A549 (cell line): ENCODE data around the gene EPHA1. TPM values are rescaled to one million over a fixed set of nuclear protein-coding genes. Genes with fewer than 3 reads are reported as not detected.

ENCODE experiments used
- ATAC-seq, 2 experiments: fragments of 200-7000 bp in 1 of 2; fragments of >200 bp in 1 of 2; cut with Nextera tagmentation in 1 of 2; cut with Tn5 transposase in 1 of 2; 3 replicates each; pipeline versions ENCODE4 v1.8.0 to v1.9.1; 2018 to 2020; ENCODE audit warnings: mild to moderate bottlenecking in 1 of 2, moderate library complexity in 1 of 2
- CTCF ChIA-PET: fragments of 300-600 bp; sonication (Branson Sonifier 250); formaldehyde crosslinking; extraction: SDS; loops from one replicate; lab custom pipeline; 2021; ENCODE audit warnings: antibody characterized with exemption, inconsistent platforms; lab: Yijun Ruan, JAX
- POLR2A ChIA-PET: fragments of 350-600 bp; formaldehyde crosslinking; extraction: SDS; loops from one replicate; lab custom pipeline; 2021; ENCODE audit warnings: antibody characterized with exemption, inconsistent platforms; lab: Yijun Ruan, JAX
- DNase-seq, 2 experiments: peaks; one replicate each; pipeline versions ENCODE4 v3.0.0 to v3.0.0-alpha.2; 2011 to 2016; ENCODE audit warnings: low read depth in 1 of 2, low spot score in 1 of 2
- FAIRE-seq: peaks from 2 replicates; lab custom pipeline; 2011; peaks lifted over from hg19 to GRCh38; lab: Jason Lieb, UNC
- H3K27ac ChIP-seq, 2 experiments: fragments of >200 bp; sonication (Bioruptor Twin); formaldehyde crosslinking; 3 replicates each; pipeline ENCODE4 v1.5.1; 2016 to 2017
- H3K4me1 ChIP-seq: fragments of >200 bp; sonication (Bioruptor Twin); formaldehyde crosslinking; 3 replicates; pipeline ENCODE4 v1.6.1; 2016
- H3K4me2 ChIP-seq: fragments of >200 bp; sonication (Bioruptor Twin); formaldehyde crosslinking; 3 replicates; pipeline ENCODE4 v1.6.1; 2016
- H3K4me3 ChIP-seq: fragments of >200 bp; sonication (Bioruptor Twin); formaldehyde crosslinking; 3 replicates; pipeline ENCODE4 v1.5.1; 2016
- H3K9me3 ChIP-seq: fragments of >200 bp; sonication (Bioruptor Twin); formaldehyde crosslinking; 3 replicates; pipeline ENCODE4 v1.6.1; 2016
- BCL3 ChIP-seq: fragments of >200 bp; sonication (Bioruptor Twin); formaldehyde crosslinking; IDR thresholded peaks from 3 replicates; pipeline ENCODE4 v1.6.1; 2016
- E2F6 ChIP-seq: IDR thresholded peaks from 2 replicates; pipeline ENCODE4 v1.6.1; 2012; ENCODE audit warnings: low read depth, borderline replicate concordance
- EHMT2 ChIP-seq: fragments of 200-600 bp; sonication (generic); IDR thresholded peaks from 2 replicates; pipeline ENCODE4 v1.6.1; 2016; ENCODE audit warnings: antibody characterized with exemption, low read depth, mild to moderate bottlenecking, moderate library complexity
- EP300 ChIP-seq, 2 experiments: fragments of >200 bp; sonication (Bioruptor Twin); formaldehyde crosslinking; IDR thresholded peaks; 2 replicates in 1 of 2; 3 replicates in 1 of 2; pipeline ENCODE4 v1.6.1; 2016 to 2017
- FOSL2 ChIP-seq, 2 experiments: fragments of 450-650 bp in 1 of 2; fragments of >200 bp in 1 of 2; sonication (Bioruptor Twin) in 1 of 2; formaldehyde crosslinking; IDR thresholded peaks; 2 replicates each; pipeline versions ENCODE4 v1.5.0 to v1.6.1; 2016 to 2020; ENCODE audit warnings: mild to moderate bottlenecking in 1 of 2, moderate library complexity in 1 of 2
- HDAC2 ChIP-seq: fragments of 200-600 bp; sonication (generic); IDR thresholded peaks from 2 replicates; pipeline ENCODE4 v1.6.1; 2016
- HOXB5 ChIP-seq: fragments of 250-450 bp; sonication (Bioruptor Pico); IDR thresholded peaks from 2 replicates; pipeline ENCODE4 v1.5.0; 2020; ENCODE audit warnings: mild to moderate bottlenecking, moderate library complexity
- JUN ChIP-seq, 2 experiments: fragments of >200 bp; sonication (Bioruptor Twin); formaldehyde crosslinking; IDR thresholded peaks; 2 replicates in 1 of 2; 3 replicates in 1 of 2; pipeline ENCODE4 v1.6.1; 2016 to 2017
- JUNB ChIP-seq: fragments of >200 bp; sonication (Bioruptor Twin); formaldehyde crosslinking; IDR thresholded peaks from 2 replicates; pipeline ENCODE4 v1.6.1; 2016
- KDM5A ChIP-seq: fragments of 200-600 bp; sonication (generic); IDR thresholded peaks from 2 replicates; pipeline ENCODE4 v1.6.1; 2016; ENCODE audit warnings: antibody characterized with exemption, mild to moderate bottlenecking
- MYC ChIP-seq: IDR thresholded peaks from 2 replicates; pipeline ENCODE4 v1.6.1; 2012; ENCODE audit warnings: mild to moderate bottlenecking, inconsistent platforms, low read length, improper control_type of control experiment, borderline replicate concordance
- PHF8 ChIP-seq: fragments of 200-600 bp; sonication (generic); IDR thresholded peaks from 2 replicates; pipeline ENCODE4 v1.6.1; 2016; ENCODE audit warnings: low read depth, mild to moderate bottlenecking, antibody characterized with exemption, moderate library complexity, borderline replicate concordance
- POLR2A ChIP-seq: IDR thresholded peaks from 2 replicates; pipeline ENCODE4 v1.6.1; 2012; ENCODE audit warnings: mild to moderate bottlenecking, low read length
- RARB ChIP-seq: fragments of 250-450 bp; sonication (Bioruptor Pico); IDR thresholded peaks from 2 replicates; pipeline ENCODE4 v1.8.0; 2021; ENCODE audit warnings: mild to moderate bottlenecking, moderate library complexity
- SMC3 ChIP-seq: fragments of >200 bp; sonication (Bioruptor Twin); formaldehyde crosslinking; IDR thresholded peaks from 3 replicates; pipeline ENCODE4 v1.6.1; 2018; ENCODE audit warnings: inconsistent platforms
- WGBS: methylation state at CpG from one replicate; pipeline ENCODE4 v1.1.6; 2017; ENCODE audit errors: missing lambda C conversion rate; 5-methylcytosine and 5-hydroxymethylcytosine counted together
- polyA plus RNA-seq, 4 experiments: library from polyadenylated mRNA; depleted of rRNA in 3 of 4; stranded (reverse); fragments of >200 nt; fragmentation: RNase III in 1 of 4; extraction: RNeasy Plus Mini Kit Qiagen cat#74134 plus additional on column Dnase treatment in 1 of 4; gene quantifications; 2 replicates in 3 of 4; 3 replicates in 1 of 4; pipeline ENCODE4 v1.2.3, GENCODE V29; 2011 to 2017
- TF ChIP-seq, protein P1 (sequence below): IDR thresholded peaks from 2 replicates; pipeline ENCODE4 v1.6.1; 2012

The EPHA1 gene
- polyA plus RNA-seq, 2 of the 4 experiments (the other 2 are of a cell fraction), result not detected

- TF ChIP-seq E2F6 (no peak), JUNB (no peak), RARB (CRISPR knock-in tag) (no peak)
- TF ChIP-seq, protein P1, sequence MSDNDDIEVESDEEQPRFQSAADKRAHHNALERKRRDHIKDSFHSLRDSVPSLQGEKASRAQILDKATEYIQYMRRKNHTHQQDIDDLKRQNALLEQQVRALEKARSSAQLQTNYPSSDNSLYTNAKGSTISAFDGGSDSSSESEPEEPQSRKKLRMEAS, result no peak
Measured at GRCh38 chr7:143382126-143382790, 26.4 kb downstream of the EPHA1 start (continued).

DNA sequence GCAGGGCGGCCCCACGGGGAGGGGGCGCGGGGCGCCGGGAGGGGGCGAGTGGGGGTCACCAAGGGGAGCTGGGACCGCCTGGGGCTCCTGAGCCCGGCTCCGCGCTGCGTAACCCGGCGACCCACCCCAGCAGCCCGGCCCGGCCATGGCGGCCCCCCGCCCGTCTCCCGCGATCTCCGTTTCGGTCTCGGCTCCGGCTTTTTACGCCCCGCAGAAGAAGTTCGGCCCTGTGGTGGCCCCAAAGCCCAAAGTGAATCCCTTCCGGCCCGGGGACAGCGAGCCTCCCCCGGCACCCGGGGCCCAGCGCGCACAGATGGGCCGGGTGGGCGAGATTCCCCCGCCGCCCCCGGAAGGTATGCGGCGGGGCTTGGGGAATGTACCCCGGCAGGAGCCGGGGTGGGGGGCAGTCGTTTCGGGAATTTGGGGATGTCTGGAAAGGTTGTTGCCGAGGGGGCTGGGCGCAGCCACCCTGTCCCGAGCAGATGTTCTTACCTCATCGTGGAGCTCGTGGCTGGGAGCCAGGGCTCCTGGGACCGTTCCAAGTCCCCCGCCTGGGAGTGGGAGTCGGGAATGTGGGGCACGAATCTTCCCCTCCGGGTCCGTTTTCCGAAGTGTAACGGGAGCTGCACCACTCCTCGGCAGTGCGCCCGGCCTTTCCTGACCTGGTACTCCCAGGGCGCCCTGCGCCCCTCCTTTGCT is 27.1 kb downstream of the EPHA1 start:
- CTCF ChIA-PET, result interaction anchor here (0.9 to 3.0 kb wide), 3 partner anchors 21 to 141 kb away, joined by 3 to 24 read pairs (median 3); no protein-coding TSS in a partner anchor

GRCh38 chr7:143380646-143381426 is 27.8 kb downstream of the EPHA1 start, which contains the start of gene ZYX:
ZYX (plus strand) TSS chr7:143381345; CDS start chr7:143381572, 227 bp downstream.
- peak; percentile 87 to 92 for DNase-seq
- CTCF ChIA-PET, result interaction anchor here (0.6 to 3.0 kb wide), 37 partner anchors 9 to 852 kb away, joined by 3 to 30 read pairs (median 5); partner anchors contain the start of genes EPHA1, FAM131B and GSTK1
- TF ChIP-seq KDM5A (no peak), HOXB5 (CRISPR knock-in tag) (no peak), MYC (no peak), PHF8 (peak; percentile 81; the same call in 1 of the 2 replicates), JUNB (peak; percentile 38; the same call in 1 of the 2 replicates), SMC3 (0 out of 3 replicates have a peak, but pooled peaks have one; percentile 7), JUN (IDR thresholded peaks at IDR 0.05) (peak; percentile 46 to 92; a peak in 4 of 5 replicates), BCL3 (peak; percentile 65; the same call in 1 of the 3 replicates), POLR2A (peak; percentile 91), EP300 (IDR thresholded peaks at IDR 0.05) (0 out of 5 replicates have a peak, but pooled peaks of 1 of the 2 experiments have one; percentile 45), EHMT2 (no peak), FOSL2 (IDR thresholded peaks at IDR 0.05) (peak; percentile 57; the same call in 1 of the 2 replicates), FOSL2 (CRISPR knock-in tag; IDR thresholded peaks at IDR 0.05) (peak; percentile 90)
- TF ChIP-seq, protein P1, result peak; percentile 46
- no peak for FAIRE-seq
- WGBS, result no CpG with 5 or more reads among the region's 72 CpGs
- no peaks in the 10 kb centered on the region for H3K9me3 ChIP-seq
- ATAC-seq, result peak; percentile 80 to 86
- peak within 1 kb of the TSS; percentile 83 for H3K4me2 ChIP-seq
- H3K4me1 ChIP-seq, result peaks cover 43% of the 10 kb centered on the region
- peak within 1 kb of the TSS; percentile 100 for H3K4me3 ChIP-seq
- POLR2A ChIA-PET, result interaction anchor here (0.6 to 1.4 kb wide), 8 partner anchors 12 to 140 kb away, joined by 3 to 11 read pairs (median 4); no protein-coding TSS in a partner anchor
- H3K27ac ChIP-seq, result peak within 1 kb of the TSS; percentile 99 to 100

More for the DNA sequence above, 27.1 kb downstream of the EPHA1 start:
- Histone ChIP-seq H3K4me2 (peak overlapping the region; percentile 83), H3K27ac (peak overlapping the region; percentile 99 to 100)
- DNase-seq, result peak in 1 of 2 experiments; percentile 50
- peak; percentile 0 to 2; a peak in 2 of 6 replicates for ATAC-seq
- WGBS, result 0% methylated on average over 6 of the region's 64 CpGs
- TF ChIP-seq HDAC2 (no peak), JUN (IDR thresholded peaks at IDR 0.05) (peak in 1 of 2 experiments; percentile 19; a peak in 2 of 5 replicates), MYC (no peak)
- TF ChIP-seq, all 56 proteins: peak for 1
- Histone ChIP-seq H3K4me3 (peak overlapping the region; percentile 100), H3K9me3 (no peaks in the 10 kb centered on the region), H3K4me1 (peaks cover 47% of the 10 kb centered on the region)
- FAIRE-seq, result no peak
- POLR2A ChIA-PET, result interaction anchor here (0.6 kb wide), 2 partner anchors 11 to 34 kb away, joined by 3 read pairs; no protein-coding TSS in a partner anchor
